CD4-positive, alpha-beta T cell treated with Interferon gamma for 1 hour (primary cell): Measurements from ENCODE around the gene C4orf51.
"Not testable (repeated sequence)": the region's sequence is repeated elsewhere in the genome, so short reads cannot be mapped to it uniquely, and the experiment has no call there.

Source experiments
- DNase-seq: peaks from one replicate; pipeline ENCODE4 v3.0.0-alpha.2; 2020

C4orf51 gene

DNA sequence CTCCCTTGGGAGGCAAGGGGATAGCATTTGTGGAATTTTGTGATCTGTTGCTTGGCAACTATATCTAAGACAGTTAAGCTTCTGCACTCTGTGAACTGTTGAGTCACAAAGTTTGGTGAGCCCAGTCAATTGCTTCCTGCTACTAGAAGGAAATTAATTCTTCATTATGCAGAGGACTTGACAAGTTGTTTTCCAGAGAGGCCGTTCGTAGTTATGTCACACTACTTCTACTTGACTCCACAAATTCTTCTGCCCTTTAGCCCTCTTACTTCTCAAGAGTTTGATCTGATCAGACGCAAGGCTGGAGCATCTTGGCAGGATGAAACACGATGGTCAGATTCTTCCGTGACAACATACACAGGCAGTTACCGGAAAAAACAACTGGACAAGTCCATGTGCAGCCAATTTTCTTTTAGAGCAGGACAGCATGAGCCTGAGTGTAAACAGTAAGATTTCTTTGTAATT is at the start of gene C4orf51:
C4orf51 (plus strand) TSS at position 156 of the 465 bp plus-strand sequence; CDS start at position 214, 58 bp downstream.
- no peak for DNase-seq

DNA sequence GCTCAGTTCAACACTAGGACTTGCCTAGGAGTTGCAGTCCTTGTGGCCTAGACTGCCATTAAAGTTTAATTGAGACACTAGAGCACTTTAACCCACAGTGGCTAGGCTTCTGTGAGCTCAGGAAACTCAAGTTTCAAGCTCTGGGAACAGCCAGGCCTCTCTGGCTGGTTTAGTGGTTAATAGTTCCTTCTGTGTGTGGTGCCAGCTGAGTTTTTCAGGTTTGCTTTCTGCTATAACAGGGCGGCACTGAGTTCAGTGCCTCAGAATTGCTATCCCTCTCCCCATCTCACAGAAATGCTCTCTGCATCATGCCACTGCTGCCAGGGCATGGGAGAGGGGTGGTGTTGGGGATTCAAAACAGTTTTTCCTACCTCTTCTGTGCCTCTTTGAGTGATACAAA is 44.8 kb upstream of the C4orf51 start:
- no peak for DNase-seq

DNA sequence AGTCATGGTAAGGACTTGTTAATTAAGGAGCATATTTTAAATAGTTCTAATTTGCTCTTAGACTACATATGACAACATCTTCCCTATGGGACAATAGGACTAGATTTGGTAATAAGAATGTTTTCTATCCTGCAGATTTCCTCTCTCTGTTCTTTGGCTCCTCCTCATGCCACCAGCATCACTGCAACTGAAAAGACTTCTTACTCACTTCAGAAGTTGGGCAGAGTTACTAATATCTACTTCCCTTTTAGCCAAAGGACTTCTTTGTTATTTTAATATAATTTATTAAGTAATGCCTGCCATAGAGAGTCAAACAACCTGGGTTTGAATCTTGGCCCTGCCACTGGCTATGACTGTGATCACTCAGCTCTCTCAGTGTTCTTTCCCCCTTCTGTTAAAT is 44.3 kb upstream of the C4orf51 start:
- DNase-seq = no peak

DNA sequence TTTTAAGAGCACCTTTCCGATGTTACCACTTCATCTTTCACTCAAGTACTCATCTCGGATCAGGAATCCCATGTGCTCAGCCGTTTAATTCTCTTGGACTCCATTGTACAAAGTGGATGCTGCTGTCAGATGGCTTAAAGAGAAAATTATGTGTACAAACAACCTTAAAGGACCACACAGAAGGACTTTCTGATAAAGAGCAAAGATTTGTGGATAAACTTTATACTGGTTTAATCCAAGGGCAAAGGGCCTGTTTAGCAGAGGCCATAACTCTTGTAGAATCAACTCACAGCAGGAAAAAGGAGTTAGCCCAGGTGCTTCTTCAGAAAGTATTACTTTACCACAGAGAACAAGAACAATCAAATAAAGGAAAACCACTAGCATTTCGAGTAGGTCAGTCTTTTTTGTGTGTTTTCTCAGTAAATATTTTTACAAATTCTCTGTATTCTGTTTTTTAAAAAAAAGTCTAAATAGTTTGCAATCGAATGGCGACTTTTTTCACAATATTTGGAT is 40.7 kb upstream of the C4orf51 start:
- no peak for DNase-seq

DNA sequence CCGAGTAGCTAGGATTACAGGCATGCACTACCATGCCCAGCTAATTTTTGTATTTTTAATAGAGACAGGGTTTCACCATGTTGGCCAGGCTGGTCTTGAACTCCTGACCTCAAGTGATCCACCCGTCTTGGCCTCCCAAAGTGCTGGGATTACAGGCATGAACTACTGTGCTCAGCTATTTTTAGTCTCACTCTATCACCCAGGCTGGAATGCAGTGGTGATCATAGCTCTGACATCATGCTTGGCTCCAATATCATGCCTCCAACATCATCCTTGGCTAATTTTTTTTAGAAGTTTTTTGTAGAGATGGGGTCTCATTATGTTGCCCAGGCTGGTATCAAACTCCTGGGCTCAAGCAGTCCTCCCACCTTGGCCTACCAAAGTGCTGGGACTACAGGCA is 39.7 kb upstream of the C4orf51 start:
- DNase-seq = not testable (repeated sequence)

DNA sequence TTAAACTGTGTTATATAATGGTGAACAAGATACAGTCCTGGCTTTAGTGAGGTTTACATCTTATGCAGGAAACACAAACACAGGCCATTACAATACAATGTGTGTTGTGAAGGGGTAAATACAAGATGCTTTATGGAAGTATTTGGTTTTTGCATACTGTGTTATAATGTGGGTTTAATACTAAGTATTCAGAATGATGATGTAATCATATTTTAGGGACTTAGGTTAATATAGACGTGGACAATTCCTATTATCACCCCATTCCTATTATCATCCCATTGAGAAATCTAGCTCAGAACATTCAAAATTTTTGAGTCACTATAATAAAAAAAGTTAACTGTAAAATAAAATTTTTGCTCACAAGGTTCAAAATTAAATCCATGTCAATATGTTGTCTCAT is 36.7 kb upstream of the C4orf51 start:
- DNase-seq = no peak

DNA sequence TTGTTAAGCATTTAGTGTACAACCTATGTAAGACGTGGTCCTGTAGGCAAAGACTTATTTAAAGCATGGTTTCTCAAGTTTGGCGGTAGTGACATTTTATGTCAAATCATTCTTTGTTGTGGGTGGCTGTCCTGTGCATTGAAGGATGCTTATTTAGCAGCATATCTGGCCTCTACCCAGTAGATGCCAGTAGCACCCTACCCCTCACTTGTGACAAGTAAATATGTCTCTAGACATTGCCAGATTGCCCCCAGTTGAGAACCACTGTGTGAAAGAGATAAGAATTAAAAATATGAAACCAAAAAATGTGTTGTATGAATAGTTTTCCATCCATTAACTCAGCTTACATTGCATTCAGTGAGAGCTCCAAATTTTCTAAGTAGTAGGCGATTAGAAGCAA is 35.2 kb upstream of the C4orf51 start:
- no peak for DNase-seq

DNA sequence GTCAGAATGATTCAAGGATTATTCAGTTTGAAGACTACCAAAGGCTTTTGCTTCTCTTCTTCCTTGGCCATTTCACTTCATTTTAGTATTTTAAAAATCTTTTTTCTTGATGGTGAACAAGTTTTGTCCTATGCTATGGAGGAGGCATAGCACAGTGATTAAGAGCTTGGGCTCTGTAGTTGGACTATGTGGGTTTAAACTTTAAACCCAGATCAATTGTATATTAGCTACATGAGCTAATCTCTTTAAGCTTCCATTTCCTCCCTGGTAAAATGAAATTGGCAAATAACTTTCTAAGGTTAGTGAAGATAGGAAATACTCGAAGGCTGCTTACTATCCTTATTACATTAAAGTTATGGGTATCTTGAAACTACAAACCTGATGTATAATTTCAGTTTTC is 23.8 kb upstream of the C4orf51 start:
- no peak for DNase-seq

DNA sequence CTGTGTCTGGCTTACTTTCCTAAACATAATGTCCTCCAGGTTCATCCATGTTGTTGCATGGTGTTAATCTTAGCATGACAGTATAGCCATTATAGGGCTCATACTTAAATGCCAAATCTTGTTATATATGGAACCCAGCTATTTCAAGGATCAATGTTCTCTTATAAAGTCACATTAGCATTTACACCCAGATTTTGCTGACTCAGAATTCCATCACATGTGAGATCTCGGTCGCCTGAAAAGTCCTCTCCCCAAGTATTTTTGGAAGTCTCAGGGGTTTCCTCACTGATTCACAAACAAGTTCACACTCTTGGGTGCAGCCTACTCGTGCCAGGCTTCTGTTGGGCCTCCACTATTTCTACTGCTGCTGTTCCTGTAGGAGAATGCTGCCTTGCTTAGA is 19.9 kb upstream of the C4orf51 start:
- DNase-seq = no peak

DNA sequence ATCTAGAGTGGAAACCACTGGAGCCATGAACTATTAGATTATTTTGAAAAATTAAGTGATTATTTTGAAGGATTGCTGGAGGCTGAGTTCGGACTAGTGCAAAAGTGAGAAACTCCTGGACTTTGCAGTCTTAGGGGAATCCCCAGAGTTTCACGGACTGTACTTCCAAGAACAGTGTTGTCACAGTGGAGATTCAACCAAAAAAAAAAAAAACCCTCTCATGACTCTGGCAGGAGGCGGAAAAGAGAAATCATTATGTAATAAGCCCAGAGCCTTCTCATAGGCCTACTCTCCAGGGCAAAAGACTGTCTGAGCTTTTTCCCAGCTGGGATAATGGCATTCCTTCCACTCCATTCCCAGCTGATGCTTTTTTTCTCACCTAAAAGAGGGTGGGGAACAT is 16.8 kb upstream of the C4orf51 start:
- no peak for DNase-seq

DNA sequence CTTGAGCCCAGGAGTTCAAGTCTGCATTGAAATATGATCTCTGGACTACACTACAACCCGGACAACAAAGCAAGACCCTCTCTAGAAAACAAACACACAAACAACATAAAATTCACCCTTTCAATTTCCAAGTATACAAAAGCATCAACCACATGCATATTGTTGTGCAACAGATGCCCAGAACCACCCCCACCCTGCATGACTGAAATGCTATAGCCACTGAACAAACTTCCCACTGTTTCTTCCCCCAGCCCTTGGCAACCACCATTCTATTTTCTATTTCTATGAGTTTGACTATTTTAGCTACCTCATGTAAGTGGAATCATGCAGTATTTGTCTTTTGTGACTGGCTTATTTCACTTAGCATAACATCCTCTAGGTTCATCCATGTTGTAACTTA is 14.2 kb upstream of the C4orf51 start:
- no peak for DNase-seq

DNA sequence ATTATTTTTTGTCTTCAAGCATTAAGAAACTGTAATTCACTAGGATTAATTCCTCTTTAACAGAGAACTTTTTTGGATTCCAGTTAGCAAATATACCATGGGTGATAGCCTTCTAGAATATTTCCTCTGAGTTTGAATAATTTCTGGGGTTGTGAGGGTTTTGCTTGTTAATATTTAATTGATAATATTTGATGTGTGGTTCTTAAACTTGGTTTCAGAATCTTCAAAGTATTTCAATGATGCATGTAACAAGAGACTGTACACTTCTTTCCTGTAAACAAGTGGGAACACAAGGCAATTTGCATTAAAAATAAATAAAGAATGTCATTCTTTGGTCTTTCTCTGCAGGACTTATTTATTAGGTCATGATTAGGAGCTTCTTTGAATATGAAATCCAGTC is 9.5 kb upstream of the C4orf51 start:
- no peak for DNase-seq

DNA sequence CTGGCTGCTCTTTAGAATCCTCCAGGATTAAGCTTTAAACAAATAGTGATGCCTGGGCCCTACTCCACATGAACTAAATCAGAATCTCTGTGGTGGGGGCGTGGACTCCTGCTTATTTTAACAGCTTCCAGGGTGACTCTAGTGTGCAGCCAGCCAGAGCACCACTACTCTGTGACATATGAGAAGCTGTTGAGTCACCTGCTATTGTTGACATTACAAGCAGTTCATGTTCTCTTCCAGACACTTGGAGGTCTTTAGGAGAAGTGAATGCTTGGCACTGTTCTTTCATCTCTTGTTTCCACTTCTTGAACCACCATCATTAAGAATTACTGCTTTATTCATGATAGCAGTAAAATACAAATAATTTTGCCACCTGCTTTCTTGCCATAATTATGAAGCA is 426 bp upstream of the C4orf51 start:
- DNase-seq = no peak

DNA sequence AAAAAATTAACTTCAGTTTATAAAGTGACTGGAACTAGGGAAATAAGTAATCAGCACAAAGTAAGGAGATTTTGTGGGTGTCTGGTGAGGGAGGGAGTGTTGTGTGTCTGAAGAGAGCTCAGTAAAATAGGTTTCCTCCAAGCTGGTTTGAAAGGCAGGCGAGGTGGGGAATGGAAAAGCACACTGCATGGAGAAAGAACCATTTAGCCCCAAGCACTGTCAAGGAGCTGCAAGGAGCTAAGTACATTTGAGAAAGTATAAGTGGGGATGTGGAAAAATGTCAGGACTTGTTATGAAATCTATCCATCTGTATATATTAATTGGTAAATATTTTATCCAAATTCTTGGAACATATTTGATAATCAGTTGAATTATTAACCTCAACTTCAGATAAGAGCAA is 956 bp downstream of the C4orf51 start:
- DNase-seq = no peak

DNA sequence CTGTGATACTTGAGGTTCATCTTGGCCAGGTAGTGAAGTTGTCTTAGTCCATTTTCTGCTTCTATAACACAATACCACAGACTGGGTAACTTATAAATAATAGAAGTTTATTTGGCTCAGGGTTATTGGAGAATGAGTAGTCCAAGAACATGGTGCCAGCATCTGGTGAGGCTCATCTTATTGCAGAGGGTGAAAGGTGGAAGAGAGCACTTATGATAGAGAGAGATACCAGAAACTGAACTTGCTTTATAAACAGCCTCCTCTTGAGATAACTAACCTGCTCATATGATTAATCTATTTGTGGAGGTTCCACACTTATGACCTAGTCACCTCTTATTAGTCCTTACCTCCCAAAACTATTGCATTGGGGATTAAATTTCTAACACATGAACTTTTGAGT is 1.6 kb downstream of the C4orf51 start:
- no peak for DNase-seq

DNA sequence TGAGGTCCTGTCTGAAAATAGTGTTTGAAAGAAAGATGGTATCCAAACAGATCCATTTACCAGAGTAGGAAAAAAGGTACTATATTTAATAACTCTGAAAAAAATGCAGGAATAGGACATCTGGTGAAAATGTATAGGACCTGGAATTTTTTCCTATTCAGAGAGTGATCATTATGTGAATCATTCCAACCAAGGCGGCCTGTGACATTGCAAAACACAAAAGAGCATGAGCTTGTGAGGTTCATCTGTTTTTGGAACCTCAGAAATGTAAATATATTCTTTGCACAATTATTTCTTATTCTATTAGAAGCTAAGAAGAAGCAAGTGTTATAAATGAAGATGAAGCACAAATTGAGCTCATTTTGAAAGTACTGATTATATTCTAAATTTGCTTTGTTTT is 2.0 kb downstream of the C4orf51 start:
- DNase-seq = no peak

DNA sequence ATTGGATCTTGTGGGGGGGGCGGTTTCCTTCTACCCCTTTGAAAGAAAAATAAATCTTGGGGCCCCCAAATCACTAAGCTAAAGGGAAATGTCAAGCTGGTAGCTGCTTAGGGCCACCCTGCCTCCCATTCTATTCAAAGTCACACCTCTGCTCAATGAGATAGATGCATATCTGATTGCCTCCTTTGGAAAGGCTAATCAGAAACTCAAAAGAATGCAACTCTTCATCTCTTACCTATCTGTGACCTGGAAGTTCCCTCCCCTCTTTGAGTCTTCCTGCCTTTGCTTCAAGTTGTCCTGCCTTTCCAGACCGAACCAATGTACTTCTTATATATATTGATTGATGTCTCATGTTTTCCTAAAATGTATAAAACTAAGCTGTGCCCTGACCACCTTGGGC is 7.0 kb downstream of the C4orf51 start:
- no peak for DNase-seq

DNA sequence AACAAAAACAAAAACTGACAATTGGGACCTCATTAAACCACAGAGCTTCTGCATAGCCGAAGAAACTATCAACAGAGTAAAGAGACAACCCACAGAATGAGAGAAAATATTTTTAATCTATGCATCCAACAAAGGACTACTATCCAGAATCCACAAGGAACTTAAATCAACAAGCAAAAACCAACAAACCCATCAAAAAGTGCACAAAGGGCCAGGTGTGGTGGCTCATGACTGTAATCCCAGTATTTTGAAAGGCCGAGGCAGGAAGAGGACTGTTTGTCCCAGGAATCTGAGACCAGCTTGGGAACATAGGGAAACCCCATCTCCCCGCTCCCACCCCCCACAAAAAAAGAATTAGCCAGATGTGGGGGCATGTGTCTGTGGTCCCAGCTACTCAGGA is 10.7 kb downstream of the C4orf51 start:
- DNase-seq = no peak

DNA sequence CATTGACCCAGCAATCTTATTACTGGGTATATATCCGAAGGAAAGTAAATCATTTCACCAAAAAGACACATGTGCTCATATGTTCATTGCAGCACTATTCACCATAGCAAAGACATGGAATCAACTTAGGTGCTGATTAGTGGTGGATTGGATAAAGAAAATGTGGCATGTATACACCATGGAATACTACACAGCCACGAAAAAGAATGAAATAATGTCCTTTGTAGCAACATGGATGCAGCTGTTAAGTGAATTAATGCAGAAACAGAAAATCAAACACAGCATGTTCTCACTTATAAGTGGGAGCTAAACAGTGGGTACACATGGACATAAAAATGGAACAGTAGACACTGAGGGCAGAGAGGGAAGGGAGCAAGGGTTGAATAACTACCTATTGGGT is 11.5 kb downstream of the C4orf51 start:
- not testable (repeated sequence) for DNase-seq

DNA sequence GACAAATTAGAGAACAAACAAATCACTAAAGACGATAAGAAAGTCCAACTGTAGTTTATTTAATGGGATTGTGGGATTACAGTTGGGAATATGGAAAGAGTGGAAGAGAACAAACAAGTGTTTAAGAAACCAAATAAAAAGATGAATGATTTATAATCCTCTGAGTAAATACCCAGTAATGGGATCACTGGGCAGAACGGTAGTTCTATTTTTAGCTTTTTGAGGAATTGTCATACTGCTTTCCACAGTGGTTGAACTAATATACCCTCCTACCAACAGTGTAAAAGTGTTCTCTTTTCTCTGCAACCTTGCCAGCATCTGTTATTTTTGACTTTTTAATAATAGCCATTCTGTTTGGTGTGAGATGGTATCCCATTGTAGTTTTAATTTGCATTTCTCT is 15.0 kb downstream of the C4orf51 start:
- no peak for DNase-seq

DNA sequence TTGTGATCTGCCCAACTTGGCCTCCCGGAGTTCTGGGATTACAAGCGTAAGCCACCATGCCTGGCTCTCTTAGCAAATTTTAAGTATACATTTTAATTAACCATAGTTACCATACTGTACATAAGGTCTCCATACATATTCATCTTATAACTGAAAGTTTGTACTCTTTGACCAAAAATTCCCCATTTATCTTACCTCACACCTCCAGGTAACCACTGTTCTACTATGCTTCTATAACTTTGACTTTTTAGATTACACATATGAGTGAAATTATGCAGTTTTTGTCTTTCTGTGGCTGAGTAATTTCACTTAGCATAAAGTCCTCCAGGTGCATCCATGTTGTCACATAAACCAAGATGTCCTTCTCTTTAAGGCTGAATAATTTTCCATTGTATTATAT is 17.4 kb downstream of the C4orf51 start:
- no peak for DNase-seq

DNA sequence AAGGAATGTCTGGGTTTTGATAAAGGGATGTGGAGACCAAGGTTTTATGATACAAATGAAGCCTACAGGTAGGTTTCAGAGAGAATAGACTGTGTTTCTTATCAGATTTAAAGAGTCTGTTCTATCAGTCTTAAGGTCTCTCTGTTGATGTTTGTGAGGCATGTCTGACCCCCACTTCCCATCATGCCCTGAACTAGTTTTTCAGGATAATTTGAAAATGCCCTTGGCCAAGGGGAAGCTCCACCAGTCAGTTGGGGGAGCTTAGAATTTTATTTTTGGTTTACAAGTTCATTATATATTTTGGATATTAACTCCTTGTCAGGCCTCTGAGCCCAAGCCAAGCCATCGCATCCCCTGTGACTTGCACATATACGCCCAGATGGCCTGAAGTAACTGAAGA is 18.6 kb downstream of the C4orf51 start:
- no peak for DNase-seq

DNA sequence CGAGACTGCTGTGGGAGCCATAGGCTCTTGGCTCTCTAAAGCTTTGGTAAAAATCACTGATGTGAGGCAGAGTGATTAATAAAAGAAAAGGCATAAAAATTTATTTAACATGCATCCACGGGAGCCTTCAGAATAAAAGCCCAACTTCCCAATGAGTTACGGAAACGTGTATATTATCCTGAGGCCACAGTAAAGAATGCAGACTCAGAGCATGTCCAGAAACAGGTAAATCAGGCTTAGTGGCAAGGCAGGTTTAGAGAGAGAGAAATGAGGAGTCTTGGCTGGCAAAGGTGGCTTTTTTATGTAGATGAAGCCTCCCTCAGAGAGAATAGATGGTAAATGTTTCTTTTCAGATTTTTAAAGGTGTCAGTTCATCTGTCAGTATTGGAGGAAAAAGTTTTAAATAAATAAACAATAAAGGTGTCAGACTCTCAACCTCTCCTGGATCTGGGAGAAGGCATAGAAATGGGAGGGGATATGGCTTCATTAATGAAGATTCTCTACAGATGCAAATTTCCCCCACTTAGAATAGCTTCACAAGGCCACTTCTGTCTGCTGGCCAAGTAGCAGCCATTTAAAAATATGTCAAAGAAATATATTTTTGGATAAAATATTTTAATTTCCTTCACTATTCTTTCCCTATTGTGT is 24.0 kb downstream of the C4orf51 start:
- DNase-seq = no peak

DNA sequence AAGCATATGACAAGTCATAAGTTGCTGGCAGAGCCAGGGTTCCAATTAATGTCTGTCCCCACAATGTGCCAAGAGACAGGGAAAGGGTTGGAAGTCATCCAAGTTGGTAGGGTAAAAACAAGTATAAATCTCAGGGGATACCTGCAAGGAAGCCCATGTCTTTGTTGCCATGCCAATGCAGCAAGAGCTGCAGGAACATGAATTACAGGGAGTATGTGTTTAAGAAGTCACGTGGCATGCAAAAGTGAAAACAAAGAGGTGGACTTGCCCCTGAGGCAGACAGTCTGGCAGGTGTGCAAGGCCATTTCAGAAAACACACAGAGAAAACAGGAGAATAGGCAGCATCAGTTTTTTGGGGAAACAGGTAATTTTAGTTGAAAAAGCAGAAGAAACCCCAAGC is 29.4 kb downstream of the C4orf51 start:
- DNase-seq = no peak

DNA sequence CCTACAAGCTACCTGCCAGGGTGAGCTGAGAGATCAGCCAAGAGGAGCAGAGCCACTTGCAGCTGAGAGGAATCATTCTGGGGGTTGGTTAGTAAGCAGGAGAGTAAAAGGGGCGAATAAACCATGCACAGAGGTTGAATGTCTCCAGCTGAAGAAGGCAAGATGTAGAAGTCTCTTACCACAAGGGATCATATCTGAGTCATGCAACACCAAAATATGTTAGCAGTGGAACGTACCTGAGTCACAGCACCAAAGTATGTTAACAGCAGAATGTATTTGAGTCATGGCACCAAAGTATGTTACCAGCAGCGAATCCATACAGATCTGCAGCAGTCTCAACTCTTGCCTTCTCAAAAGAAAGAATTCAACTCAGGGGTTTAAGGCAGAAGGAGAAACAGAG is 29.9 kb downstream of the C4orf51 start:
- no peak for DNase-seq
